Hematopoietic multipotent progenitor cell treated with erythropoietin and hydrocortisone succinate and interleukin-3 and kit ligand, for 4 days (in vitro differentiated cells): Measurements from ENCODE around the gene SLC35A2.
"Not testable (repeated sequence)": the region's sequence is repeated elsewhere in the genome, so short reads cannot be mapped to it uniquely, and the experiment has no call there.

Experiments
- DNase-seq: peaks from one replicate; pipeline ENCODE4 v3.0.0-alpha.2; 2015

Gene SLC35A2

DNA sequence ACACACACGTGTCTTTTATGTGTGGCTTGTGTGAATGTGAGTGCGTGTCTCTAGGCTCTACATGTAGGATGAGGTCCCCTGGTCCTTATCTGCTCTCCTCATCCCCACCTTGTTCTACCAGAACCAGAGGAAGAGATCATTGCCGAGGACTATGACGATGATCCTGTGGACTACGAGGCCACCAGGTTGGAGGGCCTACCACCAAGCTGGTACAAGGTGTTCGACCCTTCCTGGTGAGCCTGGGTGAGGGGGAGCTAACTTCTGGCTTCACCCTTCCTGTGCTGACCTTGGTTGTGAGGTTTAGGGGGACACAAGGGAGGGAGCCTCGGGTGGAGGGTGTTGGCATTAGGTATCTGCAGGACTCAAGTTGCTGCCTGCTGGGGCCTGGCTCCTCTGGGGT is 10.4 kb downstream of the SLC35A2 start:
- no peak for DNase-seq

DNA sequence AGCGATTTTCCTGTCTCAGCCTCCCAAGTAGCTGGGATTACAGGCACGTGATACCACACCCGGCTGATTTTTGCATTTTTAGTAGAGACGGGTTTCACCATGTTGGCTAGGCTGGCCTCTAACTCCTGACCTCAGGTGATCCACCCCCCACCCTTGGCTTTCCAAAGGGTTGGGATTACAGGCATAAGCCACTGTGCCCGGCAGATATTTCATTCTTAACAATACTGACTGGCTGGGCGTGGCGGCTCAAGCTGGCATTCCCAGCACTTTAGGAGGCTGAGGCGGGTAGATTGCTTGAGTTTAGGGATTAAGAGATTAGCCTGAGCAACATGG is 12.4 kb downstream of the SLC35A2 start:
- no peak for DNase-seq

DNA sequence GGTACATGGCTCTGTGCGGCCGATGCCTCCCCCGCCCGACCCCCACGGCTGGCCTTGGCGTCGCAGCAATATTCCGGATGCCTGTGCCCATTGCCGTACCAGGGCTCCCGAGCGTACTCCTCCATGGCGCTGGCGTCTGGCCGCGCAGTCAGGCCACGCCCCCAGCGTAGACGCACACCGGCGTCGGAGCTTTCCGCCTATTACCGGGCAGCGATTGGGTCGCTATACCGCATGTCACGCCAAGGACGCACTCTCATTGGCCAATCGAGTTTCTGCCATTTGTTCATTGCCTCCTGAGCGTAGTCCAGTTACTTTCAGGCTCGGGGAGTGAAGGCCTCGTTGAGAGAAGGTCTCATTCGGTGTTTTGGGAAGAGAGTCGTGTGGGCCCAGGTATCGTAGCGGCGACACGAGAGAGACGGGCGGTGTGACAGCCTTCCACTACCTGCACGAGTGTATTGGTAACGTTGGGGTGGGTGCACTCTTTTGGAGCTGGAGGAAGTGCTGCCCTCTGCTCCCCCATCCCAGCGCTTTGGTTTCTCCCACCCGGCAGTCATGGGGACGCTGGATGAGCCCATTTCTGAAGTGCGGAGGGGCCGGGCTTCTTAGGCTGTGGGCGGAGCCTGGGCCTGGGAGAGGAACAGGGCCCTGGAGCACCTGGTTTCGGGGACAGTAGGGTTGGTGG is 13.7 kb downstream of the SLC35A2 start, which contains the start of the genes PQBP1 and TIMM17B:
Gene PQBP1 (plus strand): TSS at position 306 of the 682 bp plus-strand sequence. CDS start 580 bp downstream, outside the sequence.
Gene TIMM17B (minus strand): TSS at position 144 of the 682 bp plus-strand sequence. CDS start 19 bp downstream, at position 125.
- DNase-seq = peak; percentile 97

DNA sequence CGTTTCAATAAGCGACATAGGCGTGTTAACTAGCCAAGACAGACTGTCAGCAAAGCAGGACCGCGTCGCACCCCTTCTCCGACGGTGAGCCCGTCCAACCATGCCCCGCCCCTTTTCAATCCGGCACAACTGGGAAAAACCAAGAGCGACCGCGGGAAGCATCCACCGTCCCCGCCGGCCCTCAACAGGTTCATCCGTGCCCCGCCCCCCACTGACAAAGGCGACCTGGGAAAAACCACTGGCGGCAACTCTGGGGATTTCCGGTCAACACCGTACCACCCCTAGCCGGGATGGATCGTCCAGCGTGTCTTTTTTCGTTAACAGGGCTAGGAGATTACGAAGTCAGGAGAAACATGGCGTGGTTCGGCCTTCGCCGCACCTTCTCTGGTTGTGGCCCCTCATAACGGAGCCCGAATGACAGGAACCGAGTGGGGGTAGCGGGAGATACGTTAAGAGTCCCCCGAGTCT is 14.3 kb downstream of the SLC35A2 start:
- peak; percentile 89 for DNase-seq

DNA sequence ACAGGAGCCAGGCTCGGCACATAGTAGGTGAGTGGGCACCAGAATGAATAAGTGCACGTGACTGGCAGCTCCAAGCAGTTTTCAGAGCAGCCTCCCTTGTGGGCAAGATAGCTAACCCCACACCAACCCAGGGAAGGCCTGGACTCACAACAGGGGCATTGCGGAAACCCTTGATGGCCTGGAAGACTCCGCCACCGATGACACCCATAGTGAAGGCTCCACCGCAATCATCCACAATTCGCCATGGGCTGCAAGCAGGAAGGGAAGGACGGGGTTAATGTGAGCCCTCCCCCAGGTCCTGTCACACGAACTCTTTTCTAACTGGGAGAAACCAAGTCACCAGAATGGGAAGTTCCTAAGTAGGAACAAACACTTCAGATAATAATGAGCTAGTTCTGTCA is 14.8 kb downstream of the SLC35A2 start:
- no peak for DNase-seq

DNA sequence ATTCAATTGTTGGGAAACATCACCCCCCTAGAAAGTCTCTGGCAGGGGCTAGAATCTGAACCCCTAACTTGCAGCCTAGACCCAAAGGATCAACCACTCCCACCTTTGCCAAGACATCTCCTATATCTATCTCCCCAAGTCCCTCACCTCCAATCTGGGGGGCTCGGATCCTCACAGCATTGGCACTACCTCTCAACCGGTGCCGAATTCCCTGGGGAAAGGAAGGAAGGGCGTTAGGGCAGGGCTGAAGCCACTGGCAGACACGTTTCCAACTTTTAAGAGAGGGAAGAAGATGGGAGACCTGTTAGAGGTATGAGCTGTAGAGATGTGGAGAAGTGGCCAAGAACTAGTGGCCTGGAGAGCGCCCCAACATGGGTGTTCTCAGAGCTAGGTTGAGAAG is 16.6 kb downstream of the SLC35A2 start:
- DNase-seq = no peak

DNA sequence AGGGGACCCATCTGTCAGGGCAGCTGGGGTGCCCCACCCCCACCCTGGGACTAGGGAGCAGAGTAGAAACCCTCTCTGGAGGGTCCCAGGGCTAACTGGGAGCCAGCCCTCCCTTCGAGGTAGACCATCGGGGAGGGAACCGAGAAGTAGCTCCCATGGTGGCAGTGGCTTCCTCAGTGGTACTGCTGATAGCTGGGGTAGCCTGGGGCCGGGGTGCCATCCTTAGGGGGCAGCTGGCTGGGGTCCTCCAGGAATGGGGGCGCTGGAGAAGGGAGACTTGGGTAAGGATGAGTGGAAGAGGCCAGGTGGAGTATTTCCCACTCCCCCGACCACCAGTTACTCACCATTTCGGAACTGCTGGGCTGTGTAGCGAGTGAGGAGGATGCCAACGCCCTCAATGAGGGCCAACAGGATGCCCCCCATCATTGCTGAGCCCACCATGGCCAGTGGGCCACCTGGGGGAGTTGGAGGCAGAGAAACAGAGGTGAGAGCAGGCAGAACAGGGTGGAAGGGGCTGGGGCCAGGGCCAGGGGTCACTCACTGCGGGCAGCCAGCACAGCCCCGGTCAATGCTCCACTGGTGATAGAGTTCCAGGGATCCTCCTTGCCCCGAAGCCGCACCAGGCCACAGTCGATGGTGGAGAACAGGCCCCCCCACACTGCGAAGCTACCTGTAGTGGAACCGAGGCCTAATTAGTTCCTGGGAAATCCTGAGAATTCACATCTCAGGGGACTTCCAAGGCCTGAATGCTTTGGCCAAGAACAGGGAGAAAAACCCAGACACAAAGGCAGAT is 17.7 kb downstream of the SLC35A2 start:
- no peak for DNase-seq

DNA sequence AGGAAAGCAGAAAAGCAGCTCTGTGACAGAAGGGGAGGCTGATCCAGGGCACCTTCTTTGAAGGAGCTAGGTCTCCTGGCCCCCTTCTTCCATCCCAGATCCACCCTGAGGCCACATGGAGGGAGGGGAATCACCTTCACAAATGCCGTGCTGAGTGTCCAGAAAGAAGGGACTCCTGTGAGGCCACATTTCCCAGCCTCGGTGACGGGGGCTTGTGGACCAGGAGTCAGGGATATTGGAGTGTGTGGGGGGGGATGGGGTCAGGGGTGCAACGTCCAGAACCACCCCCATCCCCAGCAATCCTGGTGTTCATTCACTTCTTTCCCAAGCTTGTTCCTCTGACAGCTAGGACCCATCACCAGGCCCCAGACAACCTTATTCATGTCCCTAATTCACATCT is 18.6 kb downstream of the SLC35A2 start:
- no peak for DNase-seq

DNA sequence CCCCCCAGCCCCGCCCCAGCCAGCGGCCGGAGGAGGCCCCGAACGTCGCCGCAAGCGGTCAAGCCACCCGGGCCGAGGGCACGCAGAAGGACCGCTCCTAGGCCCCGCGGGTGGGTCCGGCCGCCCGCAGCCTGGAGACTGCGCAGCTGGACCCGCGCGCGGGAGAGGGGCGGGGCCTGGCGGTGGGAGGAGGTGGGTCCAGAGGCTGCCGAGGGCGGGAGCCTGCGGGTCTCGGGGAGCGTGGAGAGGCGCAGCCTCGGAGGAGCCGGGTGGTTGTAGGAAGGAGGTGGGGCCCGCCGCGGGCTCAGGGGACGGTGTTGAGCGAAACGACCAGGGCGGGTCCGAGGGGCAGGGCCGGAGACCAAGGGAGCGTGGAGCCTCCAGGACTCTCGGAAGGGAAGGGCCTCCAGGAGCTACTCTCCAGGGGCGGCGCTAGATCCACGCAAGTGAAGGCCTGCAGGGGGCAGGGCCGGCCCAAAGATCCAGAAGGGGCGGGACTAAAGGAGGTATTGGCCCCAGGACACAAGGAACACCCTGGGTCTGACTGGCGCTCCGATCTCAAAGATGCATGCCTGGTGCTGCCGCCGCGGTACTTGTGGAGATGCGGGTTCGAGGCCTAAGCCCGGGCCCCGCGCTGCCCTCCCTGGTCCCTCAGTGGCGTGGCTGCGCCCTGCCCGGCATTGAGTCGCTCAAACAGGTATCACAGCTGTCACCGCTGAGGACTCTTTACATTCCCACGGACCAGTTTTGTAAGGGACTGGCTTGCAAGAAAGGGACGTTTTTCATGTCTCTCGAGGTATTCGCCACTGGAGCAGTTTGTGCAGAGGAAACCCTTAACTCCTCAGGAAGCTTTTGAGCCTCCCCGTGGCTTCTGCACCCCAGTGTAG is 19.8 kb downstream of the SLC35A2 start:
- peak; percentile 93 for DNase-seq

DNA sequence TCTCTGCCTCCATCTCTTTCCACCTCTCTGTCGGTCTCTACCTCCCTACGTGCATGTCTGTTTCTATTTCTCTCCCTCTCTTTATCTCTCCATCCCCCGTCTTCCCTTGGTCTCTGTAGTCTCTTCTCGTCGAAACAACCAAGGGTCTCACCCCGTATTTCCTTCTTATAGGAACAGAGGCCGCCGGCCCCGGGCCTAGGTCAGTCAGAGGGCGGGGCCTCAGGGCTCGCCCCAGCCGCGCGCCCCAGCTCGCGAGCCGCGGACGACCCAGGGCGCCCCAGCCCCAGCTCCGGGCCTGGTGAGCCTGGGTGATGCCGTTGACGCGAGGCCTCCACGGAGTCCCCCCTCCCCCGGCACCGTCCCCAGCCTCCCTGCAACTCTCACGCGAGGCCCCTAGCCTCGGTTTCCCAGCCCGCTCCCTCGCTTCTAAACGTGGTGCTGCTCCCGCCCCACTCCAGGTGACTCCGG is 20.5 kb downstream of the SLC35A2 start:
- DNase-seq = peak; percentile 23

DNA sequence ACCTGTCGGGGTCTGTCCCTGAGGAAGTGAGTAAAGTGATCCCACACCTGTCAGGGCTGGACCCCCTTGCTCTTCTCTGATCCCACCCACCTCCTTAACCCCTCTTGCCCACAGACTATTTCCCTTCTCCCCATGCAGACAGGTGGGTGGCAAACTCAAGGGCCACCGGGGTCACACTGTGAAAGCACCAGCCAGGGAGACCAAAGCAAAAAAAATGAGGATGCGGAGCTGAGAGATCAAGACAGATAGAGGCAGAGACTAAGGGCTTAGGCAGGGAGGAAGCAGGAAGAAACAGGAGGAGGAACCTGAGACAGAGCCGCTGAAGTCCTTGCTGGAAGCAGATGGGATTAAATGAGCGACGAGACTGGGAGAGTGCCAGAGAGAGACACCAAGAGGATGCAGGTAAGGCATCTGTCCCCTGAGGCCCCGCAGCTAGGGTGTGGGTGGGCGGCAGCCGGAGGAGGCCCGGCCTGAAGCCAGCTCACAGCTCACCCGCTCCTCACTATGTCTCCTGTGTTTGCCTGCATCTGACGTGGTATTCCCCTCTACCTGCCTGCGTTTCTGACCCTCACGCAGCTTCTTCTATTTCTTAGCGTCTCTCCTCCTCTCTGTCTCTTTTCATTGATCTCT is 21.0 kb downstream of the SLC35A2 start:
- DNase-seq = no peak

DNA sequence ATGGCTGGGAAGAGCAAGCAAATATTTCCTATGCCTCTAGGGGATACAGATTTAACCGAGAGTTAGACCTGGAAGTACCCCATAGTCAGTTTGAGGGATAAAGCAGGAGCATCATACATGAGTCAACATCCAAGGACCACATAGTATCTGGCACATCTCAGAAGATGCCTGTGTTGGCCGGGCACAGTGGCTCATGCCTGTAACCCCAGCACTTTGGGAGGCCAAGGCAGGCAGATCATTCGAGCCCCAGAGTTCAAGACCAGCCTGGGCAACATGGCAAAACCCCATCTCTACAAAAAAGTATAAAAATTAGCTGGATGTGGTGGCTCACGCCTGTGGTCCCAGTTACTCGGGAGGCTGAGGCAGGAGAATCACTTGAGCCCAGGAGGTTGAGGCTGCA is 24.9 kb downstream of the SLC35A2 start:
- not testable (repeated sequence) for DNase-seq

DNA sequence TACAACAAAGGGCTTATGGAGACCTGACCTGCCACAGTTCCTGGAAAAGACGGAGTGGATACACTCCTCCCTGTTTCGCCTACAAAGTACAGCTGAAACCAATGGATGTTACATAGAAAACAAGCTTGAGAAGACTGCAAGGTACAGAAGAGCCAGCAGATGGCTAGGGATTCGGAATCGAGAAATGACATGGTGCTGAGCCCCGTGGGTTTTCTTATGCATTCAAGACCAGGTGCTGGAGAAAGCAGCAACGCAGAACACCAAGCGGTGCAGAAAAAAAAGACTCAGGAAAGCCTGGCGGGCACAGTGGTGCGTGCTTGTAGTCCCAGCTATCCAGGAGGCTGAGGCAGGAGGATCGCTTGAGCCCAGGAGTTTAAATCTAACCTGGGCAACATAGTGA is 27.7 kb downstream of the SLC35A2 start:
- no peak for DNase-seq

DNA sequence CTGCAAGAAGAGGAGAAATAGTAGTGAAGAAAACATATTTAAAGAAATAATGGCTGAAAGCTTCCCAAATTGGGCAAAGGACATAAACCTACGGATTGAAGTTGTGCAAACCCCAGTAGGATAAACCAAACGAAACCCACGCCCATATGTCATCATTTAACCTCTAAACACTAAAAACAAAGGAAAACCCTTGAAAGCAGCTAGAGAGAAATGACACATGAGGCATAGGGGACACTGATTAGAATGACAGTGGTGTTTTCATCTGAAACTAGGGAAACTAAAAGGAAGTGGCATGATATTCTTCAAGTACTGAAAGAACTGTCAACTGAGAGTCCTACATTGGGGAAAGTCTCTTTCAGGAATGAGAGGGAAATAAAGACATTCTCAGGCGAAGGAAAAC is 34.5 kb downstream of the SLC35A2 start:
- not testable (repeated sequence) for DNase-seq

DNA sequence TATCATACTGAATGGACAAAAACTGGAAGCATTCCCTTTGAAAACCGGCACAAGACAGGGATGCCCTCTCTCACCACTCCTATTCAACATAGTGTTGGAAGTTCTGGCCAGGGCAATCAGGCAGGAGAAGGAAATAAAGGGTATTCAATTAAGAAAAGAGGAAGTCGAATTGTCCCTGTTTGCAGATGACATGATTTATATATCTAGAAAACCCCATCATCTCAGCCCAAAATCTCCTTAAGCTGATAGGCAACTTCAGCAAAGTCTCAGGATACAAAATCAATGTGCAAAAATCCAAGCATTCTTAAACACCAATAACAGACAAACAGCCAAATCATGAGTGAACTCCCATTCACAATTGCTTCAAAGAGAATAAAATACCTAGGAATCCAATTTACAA is 39.4 kb downstream of the SLC35A2 start:
- DNase-seq = not testable (repeated sequence)

DNA sequence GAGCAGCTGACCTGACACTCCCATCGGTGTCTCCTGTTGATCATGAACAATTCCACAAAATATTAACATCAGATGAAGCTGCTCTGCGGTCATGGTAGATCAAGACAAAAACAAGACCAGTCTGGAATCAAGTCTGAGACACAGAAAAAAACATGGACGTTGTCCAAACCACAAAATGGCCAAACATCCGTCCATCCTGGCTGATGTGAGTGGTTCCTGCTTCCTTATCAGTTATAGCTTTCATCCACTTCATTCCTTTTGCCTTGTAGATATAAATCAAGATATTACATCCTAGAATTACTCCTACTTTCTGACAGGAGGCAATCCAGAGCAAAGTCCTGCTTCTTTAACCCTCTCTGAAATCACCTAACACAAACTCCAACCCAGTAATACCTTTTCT is 47.2 kb downstream of the SLC35A2 start:
- peak; percentile 13 for DNase-seq

DNA sequence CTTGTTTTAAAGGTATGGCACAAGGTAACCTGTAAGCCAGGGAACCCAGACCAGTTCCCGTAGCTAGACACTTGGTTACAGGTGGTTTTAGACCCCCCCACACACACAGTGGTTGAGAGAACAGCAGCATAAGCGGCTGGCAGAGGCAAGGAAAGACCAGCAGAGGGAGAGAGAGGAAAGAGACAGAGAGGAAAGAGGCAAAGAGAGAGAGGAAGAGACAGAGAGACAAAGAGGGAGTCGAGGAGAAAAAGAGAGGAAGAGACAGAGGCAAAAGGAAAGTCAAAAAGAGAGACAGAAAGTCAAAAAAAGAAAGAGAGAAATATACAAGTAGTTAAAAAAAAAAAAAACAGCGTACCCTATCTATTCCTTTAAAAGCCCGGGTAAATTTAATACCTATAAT is 56.5 kb downstream of the SLC35A2 start:
- DNase-seq = peak; percentile 51

DNA sequence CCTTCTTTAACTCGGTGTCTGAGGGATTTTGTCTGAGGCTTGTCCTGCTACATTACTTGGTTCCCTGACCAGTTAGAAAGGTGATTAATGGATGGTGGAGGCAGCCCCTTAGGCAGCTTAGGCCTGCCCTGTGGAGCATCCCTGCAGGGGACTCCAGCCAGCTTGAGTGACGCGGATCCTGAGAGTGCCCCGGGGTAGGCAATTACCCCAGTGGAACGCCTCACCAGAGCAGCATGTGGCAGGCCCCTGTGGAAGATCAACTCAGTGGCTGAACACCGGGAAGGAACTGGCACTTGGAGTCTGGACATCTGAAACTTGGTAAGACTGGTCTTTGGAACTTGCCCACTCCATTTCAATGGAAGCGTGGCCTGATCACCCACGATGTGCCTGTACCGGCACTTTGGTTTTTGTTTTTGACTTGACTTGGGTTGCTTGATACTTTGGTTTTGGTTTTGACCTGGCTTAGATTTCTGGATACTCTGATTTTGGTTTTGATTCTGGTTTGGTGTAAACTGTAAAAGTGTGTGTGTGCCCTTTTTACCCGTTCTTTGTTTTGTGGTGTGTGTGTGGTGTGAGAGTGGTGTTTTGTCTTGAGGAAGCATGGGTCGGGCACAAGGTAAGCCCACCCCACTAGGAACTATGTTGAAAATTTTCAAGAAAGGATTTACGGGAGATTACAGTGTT is 57.2 kb downstream of the SLC35A2 start:
- not testable (repeated sequence) for DNase-seq

DNA sequence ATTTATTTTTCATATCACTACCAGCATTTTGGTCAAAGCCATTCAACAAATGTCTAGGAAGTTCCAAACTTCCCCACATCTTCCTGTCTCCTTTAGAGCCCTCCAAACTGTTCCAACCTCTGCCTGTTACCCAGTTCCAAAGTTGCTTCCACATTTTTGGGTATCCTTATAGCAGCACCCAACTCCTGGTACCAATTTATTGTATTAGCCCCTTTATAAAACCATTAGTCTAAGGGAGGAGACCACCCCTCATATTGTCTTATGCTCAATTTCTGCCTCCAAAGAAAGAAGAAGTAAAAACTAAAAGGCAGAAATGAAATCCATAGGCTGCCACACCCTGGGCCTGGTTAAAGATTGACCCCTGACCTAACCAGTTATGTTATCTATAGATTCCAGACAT is 58.0 kb downstream of the SLC35A2 start:
- not testable (repeated sequence) for DNase-seq
